Activated CD8-positive, alpha-beta T cell treated with anti-CD3 and anti-CD28 coated beads, Interleukin-2, amount 10 ng/mL, durations not matched to agents 7 days and 5 days (primary cell): ENCODE results near the gene ALDH1B1. TPM values are rescaled to one million over a fixed set of nuclear protein-coding genes. Genes with fewer than 3 reads are reported as not detected.

Experiments used
- ATAC-seq: fragments of 150-1000 bp; cut with Tn5 transposase; one replicate; pipeline ENCODE4 v1.10.0; 2021; ENCODE audit warnings: moderate library complexity
- CTCF ChIA-PET: fragments of 350-600 bp; sonication (Branson Sonifier 250); formaldehyde crosslinking; loops from one replicate; lab custom pipeline; 2021; ENCODE audit warnings: antibody characterized with exemption; lab: Charles Lee
- POLR2A ChIA-PET: fragments of 350-600 bp; sonication (Branson Sonifier 250); formaldehyde crosslinking; loops from one replicate; lab custom pipeline; 2021; ENCODE audit warnings: antibody characterized with exemption; lab: Charles Lee
- DNase-seq: peaks from one replicate; pipeline ENCODE4 v3.0.0-alpha.2; 2020
- H3K27ac Mint-ChIP-seq: one replicate; pipeline ENCODE4 v1.8.0; 2021; ENCODE audit warnings: mild to moderate bottlenecking, mixed read lengths
- H3K27me3 Mint-ChIP-seq: one replicate; pipeline ENCODE4 v1.8.0; 2021; ENCODE audit warnings: low read depth, mixed read lengths
- H3K36me3 Mint-ChIP-seq: one replicate; pipeline ENCODE4 v1.8.0; 2021; ENCODE audit warnings: low read depth, mixed read lengths
- H3K4me1 Mint-ChIP-seq: one replicate; pipeline ENCODE4 v1.8.0; 2021; ENCODE audit warnings: low read depth, mixed read lengths
- H3K4me3 Mint-ChIP-seq: one replicate; pipeline ENCODE4 v1.8.0; 2021; ENCODE audit warnings: mild to moderate bottlenecking, mixed read lengths
- H3K9me3 Mint-ChIP-seq: one replicate; pipeline ENCODE4 v1.8.0; 2022; ENCODE audit warnings: mixed read lengths; ENCODE audit not compliant: insufficient read depth
- total RNA-seq, 2 experiments: library from RNA; stranded (reverse); gene quantifications; one replicate each; pipeline ENCODE4 v1.2.3, GENCODE V29; 2021

The ALDH1B1 gene
- total RNA-seq, 2 experiments from 2014 or later = 14.7 to 16.3 TPM

- Mint-ChIP-seq H3K36me3 (no peaks in the 10 kb centered on the region), H3K9me3 (no peaks in the 10 kb centered on the region), H3K4me3 (no peak overlapping the region), H3K4me1 (no peaks in the 10 kb centered on the region), H3K27me3 (peaks cover 5% of the 10 kb centered on the region), H3K27ac (no peak overlapping the region)
- ChIA-PET POLR2A (no interaction called here), CTCF (no interaction called here)
- DNase-seq (no peak), ATAC-seq (no peak)
Measured at GRCh38 chr9:38412751-38413150, 20.2 kb downstream of the ALDH1B1 start.

- POLR2A ChIA-PET = no interaction called here
- H3K27me3 Mint-ChIP-seq = peaks cover 5% of the 10 kb centered on the region
- no peak overlapping the region for H3K4me3 Mint-ChIP-seq
- no peaks in the 10 kb centered on the region for H3K9me3 Mint-ChIP-seq
- no peak for ATAC-seq
- DNase-seq = no peak
- H3K36me3 Mint-ChIP-seq = no peaks in the 10 kb centered on the region
- CTCF ChIA-PET = no interaction called here
- H3K4me1 Mint-ChIP-seq = no peaks in the 10 kb centered on the region
- H3K27ac Mint-ChIP-seq = no peak overlapping the region
Measured at GRCh38 chr9:38413283-38413682, 20.8 kb downstream of the ALDH1B1 start.

GRCh38 chr9:38414040-38414723, 21.7 kb downstream of the ALDH1B1 start:
- CTCF ChIA-PET = interaction anchor here (1.0 kb wide), 1 partner anchor 38 kb away, joined by 3 read pairs; no protein-coding TSS in a partner anchor
- ATAC-seq = no peak
- POLR2A ChIA-PET = no interaction called here

GRCh38 chr9:38415856-38416255, 23.4 kb downstream of the ALDH1B1 start:
- H3K27ac Mint-ChIP-seq = no peak overlapping the region
- no peaks in the 10 kb centered on the region for H3K4me1 Mint-ChIP-seq
- H3K27me3 Mint-ChIP-seq = peaks cover 5% of the 10 kb centered on the region
- H3K9me3 Mint-ChIP-seq = no peaks in the 10 kb centered on the region
- DNase-seq (no peak), ATAC-seq (no peak)
- POLR2A ChIA-PET = no interaction called here
- CTCF ChIA-PET = interaction anchor here (1.0 to 1.3 kb wide), 2 partner anchors 8 to 161 kb away, joined by 3 to 6 read pairs; no protein-coding TSS in a partner anchor
- no peak overlapping the region for H3K4me3 Mint-ChIP-seq
- H3K36me3 Mint-ChIP-seq = no peaks in the 10 kb centered on the region

More at GRCh38 chr9:38414040-38414723, 21.7 kb downstream of the ALDH1B1 start:
- no peak overlapping the region for H3K27ac Mint-ChIP-seq
- no peak for DNase-seq
- no peaks in the 10 kb centered on the region for H3K4me1 Mint-ChIP-seq
- H3K4me3 Mint-ChIP-seq = no peak overlapping the region
- H3K9me3 Mint-ChIP-seq = no peaks in the 10 kb centered on the region
- H3K36me3 Mint-ChIP-seq = no peaks in the 10 kb centered on the region
- peaks cover 5% of the 10 kb centered on the region for H3K27me3 Mint-ChIP-seq

- CTCF ChIA-PET = interaction anchor here (0.7 to 1.6 kb wide), 8 partner anchors 8 to 256 kb away, joined by 3 to 6 read pairs (median 4); partner anchors contain the start of gene ALDH1B1
- no peaks in the 10 kb centered on the region for H3K36me3 Mint-ChIP-seq
- POLR2A ChIA-PET = no interaction called here
- ATAC-seq (no peak), DNase-seq (no peak)
- H3K4me1 Mint-ChIP-seq = no peaks in the 10 kb centered on the region
- H3K27me3 Mint-ChIP-seq = peaks cover 6% of the 10 kb centered on the region
- no peaks in the 10 kb centered on the region for H3K9me3 Mint-ChIP-seq
- no peak overlapping the region for H3K4me3 Mint-ChIP-seq
- H3K27ac Mint-ChIP-seq = no peak overlapping the region
Measured at GRCh38 chr9:38416461-38416860, 24.0 kb downstream of the ALDH1B1 start.

- Mint-ChIP-seq H3K27ac (no peak overlapping the region), H3K4me3 (no peak overlapping the region), H3K9me3 (no peaks in the 10 kb centered on the region), H3K4me1 (no peaks in the 10 kb centered on the region), H3K27me3 (peaks cover 9% of the 10 kb centered on the region), H3K36me3 (no peaks in the 10 kb centered on the region)
- ChIA-PET POLR2A (no interaction called here), CTCF (interaction anchor here (0.7 to 1.6 kb wide), 9 partner anchors 9 to 255 kb away, joined by 3 to 6 read pairs (median 4); partner anchors contain the start of gene ALDH1B1)
- DNase-seq (peak; percentile 51), ATAC-seq (peak; percentile 30)
Measured at GRCh38 chr9:38417003-38417945, 24.8 kb downstream of the ALDH1B1 start.

GRCh38 chr9:38418366-38418765, 25.9 kb downstream of the ALDH1B1 start:
- DNase-seq (no peak), ATAC-seq (no peak)
- Mint-ChIP-seq H3K27ac (no peak overlapping the region), H3K36me3 (no peaks in the 10 kb centered on the region), H3K4me1 (no peaks in the 10 kb centered on the region), H3K4me3 (no peak overlapping the region), H3K27me3 (peaks cover 18% of the 10 kb centered on the region), H3K9me3 (no peaks in the 10 kb centered on the region)
- ChIA-PET CTCF (interaction anchor here (1.3 kb wide), 1 partner anchor 85 kb away, joined by 4 read pairs; no protein-coding TSS in a partner anchor), POLR2A (no interaction called here)

GRCh38 chr9:38419181-38419580, 26.7 kb downstream of the ALDH1B1 start:
- H3K27me3 Mint-ChIP-seq = peaks cover 22% of the 10 kb centered on the region
- POLR2A ChIA-PET = no interaction called here
- H3K4me3 Mint-ChIP-seq = no peak overlapping the region
- H3K27ac Mint-ChIP-seq = no peak overlapping the region
- no peak for DNase-seq
- CTCF ChIA-PET = interaction anchor here (0.9 kb wide), 1 partner anchor 8 kb away, joined by 3 read pairs; no protein-coding TSS in a partner anchor
- H3K9me3 Mint-ChIP-seq = no peaks in the 10 kb centered on the region
- H3K4me1 Mint-ChIP-seq = no peaks in the 10 kb centered on the region
- no peaks in the 10 kb centered on the region for H3K36me3 Mint-ChIP-seq
- ATAC-seq = no peak

- Mint-ChIP-seq H3K4me3 (no peak overlapping the region), H3K36me3 (no peaks in the 10 kb centered on the region), H3K27ac (no peak overlapping the region), H3K4me1 (no peaks in the 10 kb centered on the region), H3K9me3 (no peaks in the 10 kb centered on the region), H3K27me3 (peaks cover 35% of the 10 kb centered on the region)
- POLR2A ChIA-PET = no interaction called here
- DNase-seq = no peak
- no peak for ATAC-seq
- CTCF ChIA-PET = interaction anchor here (1.1 kb wide), 1 partner anchor 10 kb away, joined by 3 read pairs; no protein-coding TSS in a partner anchor
Measured at GRCh38 chr9:38421498-38422211, 29.2 kb downstream of the ALDH1B1 start.

GRCh38 chr9:38422555-38423260, 30.2 kb downstream of the ALDH1B1 start:
- POLR2A ChIA-PET = no interaction called here
- DNase-seq = no peak
- H3K36me3 Mint-ChIP-seq = no peaks in the 10 kb centered on the region
- H3K9me3 Mint-ChIP-seq = no peaks in the 10 kb centered on the region
- CTCF ChIA-PET = no interaction called here
- no peak for ATAC-seq
- no peak overlapping the region for H3K27ac Mint-ChIP-seq
- peaks cover 43% of the 10 kb centered on the region for H3K27me3 Mint-ChIP-seq
- no peak overlapping the region for H3K4me3 Mint-ChIP-seq
- H3K4me1 Mint-ChIP-seq = no peaks in the 10 kb centered on the region
